Left lung (tissue), 10 donors: Measurements from ENCODE around the gene THBS4. TPM values are rescaled to one million over a fixed set of nuclear protein-coding genes. Genes with fewer than 3 reads are reported as not detected.

Experiments
- ATAC-seq: fragments of 200-7000 bp; cut with Tn5 transposase; one replicate; pipeline ENCODE4 v1.9.1; 2020; ENCODE audit warnings: moderate library complexity
- DNase-seq, 4 donors: peaks; one replicate each; pipeline ENCODE4 v3.0.0-alpha.2; 2013 to 2020
- H3K27ac ChIP-seq, 2 donors: fragments of 200-600 bp; sonication (generic) in 1 of 2; one replicate each; pipeline versions ENCODE4 v1.5.0 to v1.8.0; 2020 to 2021
- H3K27me3 ChIP-seq, 2 donors: fragments of 200-600 bp; sonication (generic) in 1 of 2; one replicate each; pipeline versions ENCODE4 v1.5.0 to v1.8.0; 2020 to 2021
- H3K36me3 ChIP-seq, 2 donors: fragments of 200-600 bp; sonication (generic) in 1 of 2; one replicate each; pipeline versions ENCODE4 v1.5.0 to v1.8.0; 2020 to 2021
- H3K4me1 ChIP-seq, 2 donors: fragments of 200-600 bp; one replicate each; pipeline ENCODE4 v1.8.0; 2021
- H3K4me3 ChIP-seq, 2 donors: fragments of 200-600 bp; sonication (generic) in 1 of 2; one replicate each; pipeline versions ENCODE4 v1.5.0 to v1.8.0; 2020 to 2021; ENCODE audit warnings: mild to moderate bottlenecking in 1 of 2
- H3K9me3 ChIP-seq, 2 donors: fragments of 200-600 bp; sonication (generic) in 1 of 2; one replicate each; pipeline versions ENCODE4 v1.5.0 to v1.8.0; 2020 to 2021
- CTCF ChIP-seq, 2 donors: fragments of 200-600 bp; sonication (generic) in 1 of 2; IDR thresholded peaks; one replicate each; pipeline versions ENCODE4 v1.5.0 to v1.8.0; 2021; ENCODE audit warnings: antibody characterized with exemption in 2 of 2
- intact Hi-C, 2 donors: fragments of 100-400 bp; cut with DNase I; formaldehyde crosslinking; loops; one replicate each; pipeline versions ENCODE4 v1.11.2 to v1.14.2; 2022
- polyA plus RNA-seq, 6 donors: library from polyadenylated mRNA; unstranded; fragments of 120-200 nt; gene quantifications; one replicate each; pipeline ENCODE4 v1.2.1, GENCODE V29; 2013; ENCODE audit not compliant: insufficient read length in 6 of 6
- total RNA-seq, 2 donors: library from RNA; stranded (reverse); fragmentation: NEBNext Ultra II Directional; extraction: Animal tissue kit (Norgen Biotek cat#: 25700); gene quantifications; one replicate each; pipeline ENCODE4 v1.2.1, GENCODE V29; 2021
- donor health status: DM: no; HTN: yes; CAD: no.
- donor health status: DM: no; HTN: no; CAD: no.

The THBS4 gene
- total and polyA plus RNA-seq, 8 donors: 3.3 to 11.5 (median 5.9) TPM

- no peak for TF ChIP-seq CTCF (IDR thresholded peaks at IDR 0.05)
- Histone ChIP-seq H3K4me1 (peaks cover 6 to 20% of the 10 kb centered on the region in 2 donors), H3K27ac (no peak overlapping the region), H3K9me3 (no peaks in the 10 kb centered on the region), H3K36me3 (peaks cover 0 to 6% of the 10 kb centered on the region in 2 donors), H3K4me3 (no peak overlapping the region), H3K27me3 (no peaks in the 10 kb centered on the region)
- DNase-seq (no peak), ATAC-seq (no peak)
- intact Hi-C loops: no loop called here
These were observed 37.2 kb downstream of the THBS4 start for GRCh38 chr5:80072103-80073073.

DNA sequence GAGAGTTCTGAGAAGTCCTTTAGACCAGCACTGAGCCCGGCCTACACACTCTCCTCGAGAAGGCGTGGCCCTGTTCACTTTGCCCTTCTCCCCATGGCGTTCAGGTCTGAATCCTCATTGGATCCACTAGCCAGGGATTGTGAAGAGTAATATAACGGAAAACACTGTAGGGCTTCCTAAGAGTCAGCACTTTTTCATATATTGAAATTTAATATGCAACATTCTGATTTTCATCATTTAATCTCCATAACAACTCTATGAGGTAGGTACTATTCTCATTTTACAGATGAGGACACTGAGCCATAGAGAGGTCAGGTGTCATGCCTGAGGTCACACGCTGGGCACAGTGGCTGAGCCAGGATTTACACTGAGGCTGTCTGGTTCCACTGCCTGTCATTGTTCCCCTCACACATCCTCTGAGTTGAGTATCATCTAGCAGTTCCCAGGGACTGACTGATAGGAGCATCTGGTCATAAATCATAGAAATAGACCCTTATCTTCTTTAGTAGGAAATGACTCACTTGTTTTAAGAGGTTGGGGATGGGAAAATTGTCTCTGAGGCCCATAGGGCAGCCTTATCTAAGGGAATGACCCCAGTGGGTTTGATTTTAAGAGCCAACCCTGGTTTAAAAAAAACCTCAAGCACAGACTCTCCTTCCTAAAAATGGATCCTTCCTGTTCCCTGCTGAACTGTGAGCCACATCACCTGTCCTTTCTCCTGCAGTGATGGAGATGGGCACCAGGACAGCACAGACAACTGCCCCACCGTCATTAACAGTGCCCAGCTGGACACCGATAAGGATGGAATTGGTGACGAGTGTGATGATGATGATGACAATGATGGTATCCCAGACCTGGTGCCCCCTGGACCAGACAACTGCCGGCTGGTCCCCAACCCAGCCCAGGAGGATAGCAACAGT is 41.2 kb downstream of the THBS4 start:
- no peaks in the 10 kb centered on the region for H3K4me1 ChIP-seq
- intact Hi-C loops: no loop called here
- H3K4me3 ChIP-seq: no peak overlapping the region
- peaks cover 0 to 18% of the 10 kb centered on the region in 2 donors for H3K36me3 ChIP-seq
- no peak overlapping the region for H3K27ac ChIP-seq
- no peaks in the 10 kb centered on the region for H3K27me3 ChIP-seq
- ATAC-seq (no peak), DNase-seq (no peak)
- no peaks in the 10 kb centered on the region for H3K9me3 ChIP-seq
- TF ChIP-seq CTCF (IDR thresholded peaks at IDR 0.05): no peak

GRCh38 chr5:80077051-80077714 is 42.0 kb downstream of the THBS4 start:
- ATAC-seq (no peak), DNase-seq (no peak)
- no peak overlapping the region for H3K27ac ChIP-seq
- H3K4me3 ChIP-seq: no peak overlapping the region
- intact Hi-C loops: no loop called here
- no peaks in the 10 kb centered on the region for H3K4me1 ChIP-seq
- H3K36me3 ChIP-seq: peaks cover 0 to 18% of the 10 kb centered on the region in 2 donors
- H3K9me3 ChIP-seq: no peaks in the 10 kb centered on the region
- H3K27me3 ChIP-seq: no peaks in the 10 kb centered on the region
- no peak for TF ChIP-seq CTCF (IDR thresholded peaks at IDR 0.05)

DNA sequence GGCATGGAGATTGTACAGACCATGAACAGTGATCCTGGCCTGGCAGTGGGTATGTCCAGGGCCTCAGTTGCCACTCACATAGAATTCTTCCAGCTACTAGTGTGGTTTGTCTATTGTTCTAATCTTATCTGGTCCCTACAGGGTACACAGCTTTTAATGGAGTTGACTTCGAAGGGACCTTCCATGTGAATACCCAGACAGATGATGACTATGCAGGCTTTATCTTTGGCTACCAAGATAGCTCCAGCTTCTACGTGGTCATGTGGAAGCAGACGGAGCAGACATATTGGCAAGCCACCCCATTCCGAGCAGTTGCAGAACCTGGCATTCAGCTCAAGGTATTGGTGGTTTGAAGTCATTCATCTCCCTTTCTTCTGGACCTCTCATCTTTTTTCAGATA is 43.8 kb downstream of the THBS4 start:
- Histone ChIP-seq H3K4me3 (no peak overlapping the region), H3K36me3 (peaks cover 0 to 18% of the 10 kb centered on the region in 2 donors), H3K9me3 (no peaks in the 10 kb centered on the region), H3K27me3 (no peaks in the 10 kb centered on the region), H3K4me1 (peaks cover 0 to 11% of the 10 kb centered on the region in 2 donors), H3K27ac (no peak overlapping the region)
- intact Hi-C loops: no loop called here
- TF ChIP-seq CTCF (IDR thresholded peaks at IDR 0.05): no peak
- ATAC-seq (no peak), DNase-seq (no peak)
